Gastrocnemius medialis (tissue), 4 donors: ENCODE data around the gene SLC5A11. TPM values are rescaled to one million over a fixed set of nuclear protein-coding genes. Genes with fewer than 3 reads are reported as not detected.

ENCODE experiments used
- ATAC-seq, 2 donors: fragments of 150-250 bp; one replicate each; pipeline ENCODE4 v1.9.1; 2016
- DNase-seq, 2 donors: peaks; one replicate each; pipeline ENCODE4 v3.0.0-alpha.2; 2019
- H3K27ac ChIP-seq, 4 donors: fragments of 200-600 bp; sonication (generic); 1 replicate in 1 of 4; 2 replicates in 3 of 4; pipeline ENCODE4 v1.5.1; 2016 to 2018; ENCODE audit warnings: mild to moderate bottlenecking in 2 of 4, moderate library complexity in 1 of 4
- H3K27me3 ChIP-seq, 3 donors: fragments of 200-600 bp; sonication (generic) in 2 of 3; 1 replicate in 1 of 3; 2 replicates in 2 of 3; pipeline versions ENCODE4 v1.5.1 to v1.6.0; 2016 to 2019; ENCODE audit warnings: mild to moderate bottlenecking in 1 of 3, moderate library complexity in 1 of 3
- H3K36me3 ChIP-seq, 2 donors: fragments of 200-600 bp; sonication (generic) in 1 of 2; one replicate each; pipeline ENCODE4 v1.5.1; 2017 to 2018
- H3K4me1 ChIP-seq, 2 donors: fragments of 200-600 bp; sonication (generic) in 1 of 2; one replicate each; pipeline ENCODE4 v1.5.1; 2016 to 2017; ENCODE audit warnings: mild to moderate bottlenecking in 2 of 2
- H3K4me3 ChIP-seq, 4 donors: fragments of 200-600 bp; sonication (generic) in 3 of 4; 1 replicate in 1 of 4; 2 replicates in 3 of 4; pipeline ENCODE4 v1.5.1; 2016 to 2019; ENCODE audit warnings: mild to moderate bottlenecking in 2 of 4
- H3K9me3 ChIP-seq, 3 donors: fragments of 200-600 bp; sonication (generic) in 2 of 3; 1 replicate in 1 of 3; 2 replicates in 2 of 3; pipeline ENCODE4 v1.5.1; 2016 to 2019
- CTCF ChIP-seq, 5 experiments: fragments of 450-650 bp in 3 of 5; fragments of 200-600 bp in 2 of 5; sonication (generic) in 2 of 5; IDR thresholded peaks in 4 of 5; conservative IDR thresholded peaks in 1 of 5; 1 replicate in 4 of 5; 2 replicates in 1 of 5; pipeline ENCODE4 v1.5.1; 2016 to 2019; ENCODE audit warnings: antibody characterized with exemption in 5 of 5, mild to moderate bottlenecking in 3 of 5, moderate library complexity in 3 of 5
- POLR2A ChIP-seq, 2 donors: fragments of 450-650 bp; IDR thresholded peaks; one replicate each; pipeline ENCODE4 v1.6.1; 2017; ENCODE audit warnings: antibody characterized with exemption in 2 of 2, mild to moderate bottlenecking in 2 of 2, moderate library complexity in 2 of 2
- in situ Hi-C, 4 donors: fragments of 200-750 bp; cut with MboI; loops; one replicate each; pipeline versions ENCODE4 v1.15.0 to v1.8.0; 2017; ENCODE audit warnings: low sequenced_read_pairs in 4 of 4
- intact Hi-C: fragments of 100-400 bp; cut with DNase I; formaldehyde crosslinking; loops from one replicate; pipeline ENCODE4 v1.15.1; 2023; ENCODE audit warnings: low total_unique reads
- total RNA-seq, 4 donors: library from RNA; depleted of rRNA; stranded (reverse); fragments of >200 nt; gene quantifications; one replicate each; pipeline versions ENCODE4 v1.1.0 to v1.2.3, GENCODE V29; 2016

The SLC5A11 gene
- total RNA-seq, 4 donors from 2014 or later = 0.20 to 0.66 TPM; not detected in 2

GRCh38 chr16:24871891-24872290 lies 26.1 kb downstream of the SLC5A11 start:
- Histone ChIP-seq H3K27ac (no peak overlapping the region), H3K4me1 (no peaks in the 10 kb centered on the region), H3K9me3 (no peaks in the 10 kb centered on the region), H3K36me3 (no peaks in the 10 kb centered on the region), H3K4me3 (no peak overlapping the region), H3K27me3 (no peaks in the 10 kb centered on the region)
- intact Hi-C loops = no loop called here
- TF ChIP-seq CTCF (IDR thresholded peaks at IDR 0.05 in 4 of 5, conservative IDR thresholded peaks at IDR 0.05 in 1 of 5) (no peak), POLR2A (IDR thresholded peaks at IDR 0.05) (no peak)
- ATAC-seq (no peak), DNase-seq (no peak)
- in situ Hi-C loops = no loop called here

- Histone ChIP-seq H3K9me3 (no peaks in the 10 kb centered on the region), H3K27me3 (no peaks in the 10 kb centered on the region), H3K27ac (no peak overlapping the region), H3K4me1 (no peaks in the 10 kb centered on the region), H3K4me3 (no peak overlapping the region), H3K36me3 (no peaks in the 10 kb centered on the region)
- TF ChIP-seq POLR2A (IDR thresholded peaks at IDR 0.05) = no peak
- TF ChIP-seq CTCF (IDR thresholded peaks at IDR 0.05 in 4 of 5, conservative IDR thresholded peaks at IDR 0.05 in 1 of 5) = no peak
- DNase-seq (no peak), ATAC-seq (no peak)
- in situ Hi-C loops (no loop called here), intact Hi-C loops (no loop called here)
Measured at GRCh38 chr16:24873028-24873427, 27.3 kb downstream of the SLC5A11 start.

- Histone ChIP-seq H3K27me3 (no peaks in the 10 kb centered on the region), H3K27ac (no peak overlapping the region), H3K36me3 (no peaks in the 10 kb centered on the region), H3K9me3 (no peaks in the 10 kb centered on the region), H3K4me1 (no peaks in the 10 kb centered on the region), H3K4me3 (no peak overlapping the region)
- in situ Hi-C loops = no loop called here
- no peak for TF ChIP-seq CTCF (IDR thresholded peaks at IDR 0.05 in 4 of 5, conservative IDR thresholded peaks at IDR 0.05 in 1 of 5)
- TF ChIP-seq POLR2A (IDR thresholded peaks at IDR 0.05) = no peak
- DNase-seq (no peak), ATAC-seq (no peak)
- intact Hi-C loops = no loop called here
Measured at GRCh38 chr16:24875466-24875865, 29.7 kb downstream of the SLC5A11 start.

- H3K4me1 ChIP-seq = no peaks in the 10 kb centered on the region
- H3K9me3 ChIP-seq = no peaks in the 10 kb centered on the region
- no peak for ATAC-seq
- no peak for DNase-seq
- no peaks in the 10 kb centered on the region for H3K36me3 ChIP-seq
- H3K27ac ChIP-seq = no peak overlapping the region
- H3K4me3 ChIP-seq = no peak overlapping the region
- no peak for TF ChIP-seq CTCF (IDR thresholded peaks at IDR 0.05 in 4 of 5, conservative IDR thresholded peaks at IDR 0.05 in 1 of 5)
- TF ChIP-seq POLR2A (IDR thresholded peaks at IDR 0.05) = no peak
- no peaks in the 10 kb centered on the region for H3K27me3 ChIP-seq
- in situ Hi-C loops (no loop called here), intact Hi-C loops (no loop called here)
Measured at GRCh38 chr16:24876231-24876630, 30.5 kb downstream of the SLC5A11 start.

GRCh38 chr16:24879684-24880083 lies 33.9 kb downstream of the SLC5A11 start:
- DNase-seq (no peak), ATAC-seq (no peak)
- in situ Hi-C loops = no loop called here
- TF ChIP-seq CTCF (IDR thresholded peaks at IDR 0.05 in 4 of 5, conservative IDR thresholded peaks at IDR 0.05 in 1 of 5) (no peak), POLR2A (IDR thresholded peaks at IDR 0.05) (no peak)
- intact Hi-C loops = no loop called here
- H3K4me3 ChIP-seq = no peak overlapping the region
- H3K4me1 ChIP-seq = no peaks in the 10 kb centered on the region
- H3K36me3 ChIP-seq = no peaks in the 10 kb centered on the region
- no peaks in the 10 kb centered on the region for H3K27me3 ChIP-seq
- no peaks in the 10 kb centered on the region for H3K9me3 ChIP-seq
- no peak overlapping the region for H3K27ac ChIP-seq
